Neural progenitor cell (in vitro differentiated cells): Measurements from ENCODE around the gene RAI1. TPM values are rescaled to one million over a fixed set of nuclear protein-coding genes. Genes with fewer than 3 reads are reported as not detected.

Experiments
- DNase-seq: peaks from one replicate; pipeline ENCODE4 v3.0.0-alpha.2; 2016; ENCODE audit warnings: low spot score
- H2AFZ ChIP-seq: fragments of 200-600 bp; sonication (generic); replicated peaks from 2 replicates; pipeline ENCODE4 v1.6.1; 2016; ENCODE audit warnings: antibody characterized with exemption
- H3F3A ChIP-seq: fragments of 200-600 bp; sonication (generic); 2 replicates; pipeline ENCODE4 v1.6.1; 2016; ENCODE audit warnings: antibody characterized with exemption, low read depth
- H3K27ac ChIP-seq: fragments of 200-600 bp; sonication (generic); 2 replicates; pipeline ENCODE4 v1.5.1; 2016; ENCODE audit warnings: mild to moderate bottlenecking
- H3K27me3 ChIP-seq: fragments of 200-600 bp; sonication (generic); 2 replicates; pipeline ENCODE4 v1.6.1; 2016; ENCODE audit warnings: mild to moderate bottlenecking, moderate library complexity
- H3K36me3 ChIP-seq: fragments of 200-600 bp; sonication (generic); 2 replicates; pipeline ENCODE4 v1.5.1; 2016
- H3K4me1 ChIP-seq: fragments of 200-600 bp; sonication (generic); 2 replicates; pipeline ENCODE4 v1.6.1; 2016; ENCODE audit warnings: mixed run types
- H3K4me2 ChIP-seq: fragments of 200-600 bp; sonication (generic); 2 replicates; pipeline ENCODE4 v1.6.1; 2016
- H3K4me3 ChIP-seq: fragments of 200-600 bp; sonication (generic); 2 replicates; pipeline ENCODE4 v1.5.1; 2016
- H3K79me2 ChIP-seq: fragments of 200-600 bp; sonication (generic); 2 replicates; pipeline ENCODE4 v1.6.1; 2016; ENCODE audit warnings: low read depth
- H3K9ac ChIP-seq: fragments of 200-600 bp; sonication (generic); 2 replicates; pipeline ENCODE4 v1.6.1; 2016
- H3K9me3 ChIP-seq: fragments of 200-600 bp; sonication (generic); 2 replicates; pipeline ENCODE4 v1.5.1; 2016; ENCODE audit warnings: low read depth
- H4K20me1 ChIP-seq: fragments of 200-600 bp; sonication (generic); 2 replicates; pipeline ENCODE4 v1.6.1; 2016; ENCODE audit warnings: low read depth
- H3K27ac Mint-ChIP-seq: 3 replicates; pipeline ENCODE4 v1.8.0; 2021; ENCODE audit warnings: mixed read lengths
- H3K27me3 Mint-ChIP-seq: 2 replicates; pipeline ENCODE4 v1.8.0; 2022; ENCODE audit warnings: low read depth, mild to moderate bottlenecking, inconsistent platforms, moderate library complexity, mixed read lengths; ENCODE audit not compliant: insufficient read depth
- H3K36me3 Mint-ChIP-seq: 3 replicates; pipeline ENCODE4 v1.8.0; 2021; ENCODE audit warnings: mixed read lengths
- H3K4me1 Mint-ChIP-seq: 3 replicates; pipeline ENCODE4 v1.8.0; 2021; ENCODE audit warnings: mixed read lengths
- H3K4me3 Mint-ChIP-seq: 3 replicates; pipeline ENCODE4 v1.8.0; 2021; ENCODE audit warnings: mild to moderate bottlenecking, moderate library complexity, mixed read lengths
- H3K9me3 Mint-ChIP-seq: 3 replicates; pipeline ENCODE4 v1.8.0; 2020; ENCODE audit warnings: mixed read lengths
- EZH2 ChIP-seq: fragments of 200-600 bp; sonication (generic); IDR thresholded peaks from 2 replicates; pipeline ENCODE4 v1.6.1; 2017; ENCODE audit warnings: antibody characterized with exemption, mild to moderate bottlenecking, moderate library complexity
- EZH2phosphoT487 ChIP-seq: fragments of 200-600 bp; sonication (generic); IDR thresholded peaks from 2 replicates; pipeline ENCODE4 v1.6.1; 2017; ENCODE audit warnings: antibody characterized with exemption
- total RNA-seq: library from RNA; depleted of rRNA; stranded (reverse); fragments of >200 nt; gene quantifications from 2 replicates; pipeline ENCODE4 v1.2.3, GENCODE V29; 2015; ENCODE audit warnings: low replicate concordance
- TF ChIP-seq, protein P1 (sequence below): fragments of 200-600 bp; sonication (generic); IDR thresholded peaks from 2 replicates; pipeline ENCODE4 v1.5.1; 2017; ENCODE audit warnings: antibody characterized with exemption, mild to moderate bottlenecking

RAI1 gene
- total RNA-seq, 1 donor from 2014 or later: 27.4 TPM

- Histone ChIP-seq H3K9me3 (no peaks in the 10 kb centered on the region), H4K20me1 (peaks cover 97% of the 10 kb centered on the region), H3K79me2 (peaks cover 16% of the 10 kb centered on the region), H3K9ac (no peak overlapping the region), H3K4me2 (no peak overlapping the region), H2AFZ (no peak overlapping the region), H3K27me3 (peaks cover 13% of the 10 kb centered on the region), H3F3A (peaks cover 44% of the 10 kb centered on the region), H3K27ac (no peak overlapping the region), H3K4me1 (peaks cover 65% of the 10 kb centered on the region), H3K4me3 (no peak overlapping the region), H3K36me3 (no peaks in the 10 kb centered on the region)
- Mint-ChIP-seq H3K9me3 (no peaks in the 10 kb centered on the region), H3K36me3 (no peaks in the 10 kb centered on the region), H3K4me1 (peaks cover 76% of the 10 kb centered on the region), H3K27ac (no peak overlapping the region), H3K27me3 (peaks cover 3% of the 10 kb centered on the region), H3K4me3 (no peak overlapping the region)
- no peak for TF ChIP-seq EZH2
- TF ChIP-seq EZH2phosphoT487: no peak
- TF ChIP-seq, protein P1, sequence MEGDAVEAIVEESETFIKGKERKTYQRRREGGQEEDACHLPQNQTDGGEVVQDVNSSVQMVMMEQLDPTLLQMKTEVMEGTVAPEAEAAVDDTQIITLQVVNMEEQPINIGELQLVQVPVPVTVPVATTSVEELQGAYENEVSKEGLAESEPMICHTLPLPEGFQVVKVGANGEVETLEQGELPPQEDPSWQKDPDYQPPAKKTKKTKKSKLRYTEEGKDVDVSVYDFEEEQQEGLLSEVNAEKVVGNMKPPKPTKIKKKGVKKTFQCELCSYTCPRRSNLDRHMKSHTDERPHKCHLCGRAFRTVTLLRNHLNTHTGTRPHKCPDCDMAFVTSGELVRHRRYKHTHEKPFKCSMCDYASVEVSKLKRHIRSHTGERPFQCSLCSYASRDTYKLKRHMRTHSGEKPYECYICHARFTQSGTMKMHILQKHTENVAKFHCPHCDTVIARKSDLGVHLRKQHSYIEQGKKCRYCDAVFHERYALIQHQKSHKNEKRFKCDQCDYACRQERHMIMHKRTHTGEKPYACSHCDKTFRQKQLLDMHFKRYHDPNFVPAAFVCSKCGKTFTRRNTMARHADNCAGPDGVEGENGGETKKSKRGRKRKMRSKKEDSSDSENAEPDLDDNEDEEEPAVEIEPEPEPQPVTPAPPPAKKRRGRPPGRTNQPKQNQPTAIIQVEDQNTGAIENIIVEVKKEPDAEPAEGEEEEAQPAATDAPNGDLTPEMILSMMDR: no peak
- DNase-seq: no peak
These were observed 105.7 kb downstream of the RAI1 start for GRCh38 chr17:17786998-17787397.

DNA sequence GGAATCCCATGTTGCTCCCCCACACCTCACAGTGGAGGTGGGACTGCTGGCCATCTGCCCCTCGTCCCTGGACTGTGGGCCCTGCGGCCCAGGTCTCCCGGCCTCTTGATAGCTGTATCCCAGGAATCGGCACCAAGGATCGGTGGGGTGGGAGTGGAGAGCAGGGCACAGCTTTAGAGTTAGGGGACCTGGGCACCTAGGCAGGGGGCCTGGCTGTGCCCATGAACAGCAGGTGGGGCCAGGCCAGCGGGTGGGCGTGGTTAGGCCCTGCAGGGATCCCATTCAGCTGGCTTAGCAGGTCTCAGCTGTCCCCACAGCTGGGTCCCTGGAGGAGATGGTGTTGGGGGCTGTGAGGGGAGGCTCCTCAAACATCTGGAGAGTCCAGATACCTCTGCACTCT, 106.3 kb downstream of the RAI1 start:
- Histone ChIP-seq H3K4me1 (peaks cover 70% of the 10 kb centered on the region), H3F3A (peaks cover 45% of the 10 kb centered on the region), H2AFZ (no peak overlapping the region), H4K20me1 (peaks cover 99% of the 10 kb centered on the region), H3K4me2 (no peak overlapping the region), H3K27me3 (peaks cover 11% of the 10 kb centered on the region), H3K9ac (no peak overlapping the region), H3K79me2 (peaks cover 16% of the 10 kb centered on the region), H3K36me3 (no peaks in the 10 kb centered on the region), H3K4me3 (no peak overlapping the region), H3K27ac (no peak overlapping the region), H3K9me3 (no peaks in the 10 kb centered on the region)
- Mint-ChIP-seq H3K27ac (no peak overlapping the region), H3K4me1 (peaks cover 82% of the 10 kb centered on the region), H3K27me3 (peaks cover 6% of the 10 kb centered on the region), H3K9me3 (no peaks in the 10 kb centered on the region), H3K4me3 (no peak overlapping the region), H3K36me3 (no peaks in the 10 kb centered on the region)
- TF ChIP-seq, protein P1: no peak
- TF ChIP-seq EZH2phosphoT487 (no peak), EZH2 (no peak)
- no peak for DNase-seq

GRCh38 chr17:17788967-17789366, 107.7 kb downstream of the RAI1 start:
- no peak overlapping the region for H3K4me2 ChIP-seq
- peaks cover 35% of the 10 kb centered on the region for H3F3A ChIP-seq
- H3K4me3 ChIP-seq: no peak overlapping the region
- H3K79me2 ChIP-seq: peaks cover 16% of the 10 kb centered on the region
- H3K4me3 Mint-ChIP-seq: no peak overlapping the region
- peaks cover 100% of the 10 kb centered on the region for H4K20me1 ChIP-seq
- H3K36me3 Mint-ChIP-seq: peaks cover 5% of the 10 kb centered on the region
- H3K27me3 ChIP-seq: peaks cover 11% of the 10 kb centered on the region
- H3K9ac ChIP-seq: no peak overlapping the region
- no peak overlapping the region for H3K27ac ChIP-seq
- H3K27ac Mint-ChIP-seq: peak overlapping the region; percentile 12
- no peaks in the 10 kb centered on the region for H3K36me3 ChIP-seq
- peaks cover 6% of the 10 kb centered on the region for H3K27me3 Mint-ChIP-seq
- H2AFZ ChIP-seq: no peak overlapping the region
- no peaks in the 10 kb centered on the region for H3K9me3 Mint-ChIP-seq
- DNase-seq: no peak
- H3K4me1 Mint-ChIP-seq: peaks cover 89% of the 10 kb centered on the region
- no peaks in the 10 kb centered on the region for H3K9me3 ChIP-seq
- H3K4me1 ChIP-seq: peaks cover 74% of the 10 kb centered on the region
- TF ChIP-seq, protein P1: no peak
- TF ChIP-seq EZH2phosphoT487 (no peak), EZH2 (no peak)
